ENCODE results near the gene SELENOF. TPM values are rescaled to one million over a fixed set of nuclear protein-coding genes. Genes with fewer than 3 reads are reported as not detected.

Gene SELENOF
- total RNA-seq, 2 experiments from 2014 or later: 137 to 138 TPM

GRCh38 chr1:86861424-86861823, 52.5 kb downstream of the SELENOF start:
- H3K9me3 Mint-ChIP-seq: no peaks in the 10 kb centered on the region
- H3K27me3 Mint-ChIP-seq: no peaks in the 10 kb centered on the region
- DNase-seq (no peak), ATAC-seq (ENCODE audit: low read depth) (no peak)
- H3K36me3 Mint-ChIP-seq: peaks cover 15% of the 10 kb centered on the region
- no peak overlapping the region for H3K4me3 Mint-ChIP-seq
- H3K4me1 Mint-ChIP-seq: peaks cover 1% of the 10 kb centered on the region
- POLR2A ChIA-PET: no interaction called here
- H3K27ac Mint-ChIP-seq: no peak overlapping the region

- Mint-ChIP-seq H3K36me3 (peaks cover 15% of the 10 kb centered on the region), H3K4me3 (no peak overlapping the region), H3K27ac (no peak overlapping the region), H3K27me3 (no peaks in the 10 kb centered on the region), H3K4me1 (no peaks in the 10 kb centered on the region), H3K9me3 (no peaks in the 10 kb centered on the region)
- ATAC-seq (ENCODE audit: low read depth) (no peak), DNase-seq (no peak)
- POLR2A ChIA-PET: no interaction called here
These were observed 53.5 kb downstream of the SELENOF start for GRCh38 chr1:86860424-86860823.

- Mint-ChIP-seq H3K27ac (no peak overlapping the region), H3K9me3 (no peaks in the 10 kb centered on the region)
- POLR2A ChIA-PET: no interaction called here
These were observed 53.9 kb downstream of the SELENOF start for GRCh38 chr1:86860020-86860419.

GRCh38 chr1:86858524-86859261, 55.2 kb downstream of the SELENOF start:
- Mint-ChIP-seq H3K9me3 (no peaks in the 10 kb centered on the region), H3K27ac (no peak overlapping the region), H3K27me3 (no peaks in the 10 kb centered on the region), H3K4me1 (no peaks in the 10 kb centered on the region), H3K4me3 (no peak overlapping the region), H3K36me3 (peaks cover 14% of the 10 kb centered on the region)
- POLR2A ChIA-PET: no interaction called here
- no peak for ATAC-seq (ENCODE audit: low read depth)
- DNase-seq: no peak

More at GRCh38 chr1:86860020-86860419, 53.9 kb downstream of the SELENOF start:
- no peak overlapping the region for H3K4me3 Mint-ChIP-seq
- peaks cover 14% of the 10 kb centered on the region for H3K36me3 Mint-ChIP-seq
- no peaks in the 10 kb centered on the region for H3K4me1 Mint-ChIP-seq
- DNase-seq (no peak), ATAC-seq (ENCODE audit: low read depth) (no peak)
- H3K27me3 Mint-ChIP-seq: no peaks in the 10 kb centered on the region

- no peak overlapping the region for H3K4me3 Mint-ChIP-seq
- H3K27ac Mint-ChIP-seq: no peak overlapping the region
- peaks cover 11% of the 10 kb centered on the region for H3K36me3 Mint-ChIP-seq
- H3K9me3 Mint-ChIP-seq: no peaks in the 10 kb centered on the region
- DNase-seq (no peak), ATAC-seq (ENCODE audit: low read depth) (no peak)
- POLR2A ChIA-PET: no interaction called here
- H3K27me3 Mint-ChIP-seq: no peaks in the 10 kb centered on the region
- no peaks in the 10 kb centered on the region for H3K4me1 Mint-ChIP-seq
These were observed 57.7 kb downstream of the SELENOF start for GRCh38 chr1:86856196-86856595.

- Mint-ChIP-seq H3K27ac (no peak overlapping the region), H3K27me3 (no peaks in the 10 kb centered on the region), H3K9me3 (no peaks in the 10 kb centered on the region), H3K4me1 (no peaks in the 10 kb centered on the region), H3K36me3 (peaks cover 8% of the 10 kb centered on the region), H3K4me3 (no peak overlapping the region)
- no peak for DNase-seq
- POLR2A ChIA-PET: no interaction called here
- no peak for ATAC-seq (ENCODE audit: low read depth)
These were observed 59.6 kb downstream of the SELENOF start for GRCh38 chr1:86854352-86854751.

- H3K27me3 Mint-ChIP-seq: no peaks in the 10 kb centered on the region
- no peaks in the 10 kb centered on the region for H3K4me1 Mint-ChIP-seq
- peaks cover 3% of the 10 kb centered on the region for H3K36me3 Mint-ChIP-seq
- no peaks in the 10 kb centered on the region for H3K9me3 Mint-ChIP-seq
- H3K27ac Mint-ChIP-seq: no peak overlapping the region
- DNase-seq: no peak
- ATAC-seq (ENCODE audit: low read depth): no peak
- H3K4me3 Mint-ChIP-seq: no peak overlapping the region
- POLR2A ChIA-PET: no interaction called here
These were observed 61.0 kb downstream of the SELENOF start for GRCh38 chr1:86852782-86853408.

- H3K27me3 Mint-ChIP-seq: no peaks in the 10 kb centered on the region
- peaks cover 3% of the 10 kb centered on the region for H3K36me3 Mint-ChIP-seq
- POLR2A ChIA-PET: no interaction called here
- DNase-seq: no peak
- H3K27ac Mint-ChIP-seq: no peak overlapping the region
- no peak overlapping the region for H3K4me3 Mint-ChIP-seq
- ATAC-seq (ENCODE audit: low read depth): no peak
- no peaks in the 10 kb centered on the region for H3K4me1 Mint-ChIP-seq
- H3K9me3 Mint-ChIP-seq: no peaks in the 10 kb centered on the region
These were observed 61.6 kb downstream of the SELENOF start for GRCh38 chr1:86852289-86852688.

- POLR2A ChIA-PET: no interaction called here
- no peaks in the 10 kb centered on the region for H3K9me3 Mint-ChIP-seq
These were observed 64.2 kb downstream of the SELENOF start for GRCh38 chr1:86849756-86850155.

GRCh38 chr1:86848654-86849053, 65.3 kb downstream of the SELENOF start:
- no peaks in the 10 kb centered on the region for H3K36me3 Mint-ChIP-seq
- POLR2A ChIA-PET: no interaction called here
- ATAC-seq (ENCODE audit: low read depth): no peak

More at GRCh38 chr1:86849756-86850155, 64.2 kb downstream of the SELENOF start:
- H3K36me3 Mint-ChIP-seq: no peaks in the 10 kb centered on the region
- no peak for ATAC-seq (ENCODE audit: low read depth)
- no peaks in the 10 kb centered on the region for H3K27me3 Mint-ChIP-seq
- no peak overlapping the region for H3K4me3 Mint-ChIP-seq
- no peaks in the 10 kb centered on the region for H3K4me1 Mint-ChIP-seq
- DNase-seq: no peak
- no peak overlapping the region for H3K27ac Mint-ChIP-seq

GRCh38 chr1:86846164-86846647, 67.7 kb downstream of the SELENOF start:
- POLR2A ChIA-PET: no interaction called here
- no peak for ATAC-seq (ENCODE audit: low read depth)
- no peak for DNase-seq
- no peaks in the 10 kb centered on the region for H3K36me3 Mint-ChIP-seq
- no peaks in the 10 kb centered on the region for H3K27me3 Mint-ChIP-seq
- H3K4me1 Mint-ChIP-seq: peaks cover 3% of the 10 kb centered on the region
- H3K4me3 Mint-ChIP-seq: no peak overlapping the region
- no peak overlapping the region for H3K27ac Mint-ChIP-seq
- no peaks in the 10 kb centered on the region for H3K9me3 Mint-ChIP-seq

More at GRCh38 chr1:86848654-86849053, 65.3 kb downstream of the SELENOF start:
- no peak for DNase-seq
- no peak overlapping the region for H3K27ac Mint-ChIP-seq
- no peaks in the 10 kb centered on the region for H3K27me3 Mint-ChIP-seq
- no peaks in the 10 kb centered on the region for H3K9me3 Mint-ChIP-seq
- peaks cover under 1% of the 10 kb centered on the region for H3K4me1 Mint-ChIP-seq
- no peak overlapping the region for H3K4me3 Mint-ChIP-seq

- Mint-ChIP-seq H3K4me1 (peaks cover 3% of the 10 kb centered on the region), H3K4me3 (no peak overlapping the region)
- POLR2A ChIA-PET: no interaction called here
These were observed 68.4 kb downstream of the SELENOF start for GRCh38 chr1:86845514-86845913.

GRCh38 chr1:86841116-86841515, 72.8 kb downstream of the SELENOF start:
- Mint-ChIP-seq H3K27ac (no peak overlapping the region), H3K4me1 (peaks cover 3% of the 10 kb centered on the region), H3K9me3 (no peaks in the 10 kb centered on the region), H3K36me3 (no peaks in the 10 kb centered on the region), H3K4me3 (no peak overlapping the region), H3K27me3 (no peaks in the 10 kb centered on the region)
- no peak for ATAC-seq (ENCODE audit: low read depth)
- POLR2A ChIA-PET: no interaction called here
- no peak for DNase-seq

More at GRCh38 chr1:86845514-86845913, 68.4 kb downstream of the SELENOF start:
- no peak overlapping the region for H3K27ac Mint-ChIP-seq
- no peak for DNase-seq
- H3K9me3 Mint-ChIP-seq: no peaks in the 10 kb centered on the region
- ATAC-seq (ENCODE audit: low read depth): no peak
- H3K27me3 Mint-ChIP-seq: no peaks in the 10 kb centered on the region
- no peaks in the 10 kb centered on the region for H3K36me3 Mint-ChIP-seq
